A549 (cell line): ENCODE results near the gene DSCAML1. TPM values are rescaled to one million over a fixed set of nuclear protein-coding genes. Genes with fewer than 3 reads are reported as not detected.
A peak's percentile ranks its signal among the peaks of the same experiment; 100 is the strongest.

Source experiments
- ATAC-seq, 2 experiments: fragments of 200-7000 bp in 1 of 2; fragments of >200 bp in 1 of 2; cut with Nextera tagmentation in 1 of 2; cut with Tn5 transposase in 1 of 2; 3 replicates each; pipeline versions ENCODE4 v1.8.0 to v1.9.1; 2018 to 2020; ENCODE audit warnings: mild to moderate bottlenecking in 1 of 2, moderate library complexity in 1 of 2
- CTCF ChIA-PET: fragments of 300-600 bp; sonication (Branson Sonifier 250); formaldehyde crosslinking; extraction: SDS; loops from one replicate; lab custom pipeline; 2021; ENCODE audit warnings: antibody characterized with exemption, inconsistent platforms; lab: Yijun Ruan, JAX
- POLR2A ChIA-PET: fragments of 350-600 bp; formaldehyde crosslinking; extraction: SDS; loops from one replicate; lab custom pipeline; 2021; ENCODE audit warnings: antibody characterized with exemption, inconsistent platforms; lab: Yijun Ruan, JAX
- DNase-seq, 2 experiments: peaks; one replicate each; pipeline versions ENCODE4 v3.0.0 to v3.0.0-alpha.2; 2011 to 2016; ENCODE audit warnings: low read depth in 1 of 2, low spot score in 1 of 2
- FAIRE-seq: peaks from 2 replicates; lab custom pipeline; 2011; peaks lifted over from hg19 to GRCh38; lab: Jason Lieb, UNC
- H3K27ac ChIP-seq, 2 experiments: fragments of >200 bp; sonication (Bioruptor Twin); formaldehyde crosslinking; 3 replicates each; pipeline ENCODE4 v1.5.1; 2016 to 2017
- H3K4me1 ChIP-seq: fragments of >200 bp; sonication (Bioruptor Twin); formaldehyde crosslinking; 3 replicates; pipeline ENCODE4 v1.6.1; 2016
- H3K4me2 ChIP-seq: fragments of >200 bp; sonication (Bioruptor Twin); formaldehyde crosslinking; 3 replicates; pipeline ENCODE4 v1.6.1; 2016
- H3K4me3 ChIP-seq: fragments of >200 bp; sonication (Bioruptor Twin); formaldehyde crosslinking; 3 replicates; pipeline ENCODE4 v1.5.1; 2016
- H3K9me3 ChIP-seq: fragments of >200 bp; sonication (Bioruptor Twin); formaldehyde crosslinking; 3 replicates; pipeline ENCODE4 v1.6.1; 2016
- BCL3 ChIP-seq: fragments of >200 bp; sonication (Bioruptor Twin); formaldehyde crosslinking; IDR thresholded peaks from 3 replicates; pipeline ENCODE4 v1.6.1; 2016
- CBX2 ChIP-seq: fragments of 200-600 bp; sonication (generic); IDR thresholded peaks from 2 replicates; pipeline ENCODE4 v1.6.1; 2016; ENCODE audit warnings: low read depth, mild to moderate bottlenecking, borderline replicate concordance
- CHD2 ChIP-seq: fragments of 150-350 bp; IDR thresholded peaks from 2 replicates; pipeline ENCODE4 v1.6.1; 2014; ENCODE audit warnings: low read length; ENCODE audit not compliant: partially characterized antibody
- CHD4 ChIP-seq: fragments of 200-600 bp; sonication (generic); IDR thresholded peaks from 2 replicates; pipeline ENCODE4 v1.6.1; 2016; ENCODE audit warnings: antibody characterized with exemption, mild to moderate bottlenecking, borderline replicate concordance
- CTCF ChIP-seq: fragments of >200 bp; sonication (Bioruptor Twin); formaldehyde crosslinking; IDR thresholded peaks from 3 replicates; pipeline ENCODE4 v1.5.1; 2016
- EHMT2 ChIP-seq: fragments of 200-600 bp; sonication (generic); IDR thresholded peaks from 2 replicates; pipeline ENCODE4 v1.6.1; 2016; ENCODE audit warnings: antibody characterized with exemption, low read depth, mild to moderate bottlenecking, moderate library complexity
- EP300 ChIP-seq, 2 experiments: fragments of >200 bp; sonication (Bioruptor Twin); formaldehyde crosslinking; IDR thresholded peaks; 2 replicates in 1 of 2; 3 replicates in 1 of 2; pipeline ENCODE4 v1.6.1; 2016 to 2017
- FOSB ChIP-seq: fragments of 250-450 bp; sonication (Bioruptor Pico); IDR thresholded peaks from 2 replicates; pipeline ENCODE4 v1.5.0; 2020; ENCODE audit warnings: mild to moderate bottlenecking, moderate library complexity
- FOSL2 ChIP-seq, 2 experiments: fragments of 450-650 bp in 1 of 2; fragments of >200 bp in 1 of 2; sonication (Bioruptor Twin) in 1 of 2; formaldehyde crosslinking; IDR thresholded peaks; 2 replicates each; pipeline versions ENCODE4 v1.5.0 to v1.6.1; 2016 to 2020; ENCODE audit warnings: mild to moderate bottlenecking in 1 of 2, moderate library complexity in 1 of 2
- FOXS1 ChIP-seq: fragments of 250-450 bp; sonication (Bioruptor Pico); IDR thresholded peaks from 2 replicates; pipeline ENCODE4 v1.5.0; 2020; ENCODE audit warnings: mild to moderate bottlenecking, moderate library complexity
- HOXA7 ChIP-seq: fragments of 250-450 bp; sonication (Bioruptor Pico); IDR thresholded peaks from 2 replicates; pipeline ENCODE4 v1.5.0; 2020; ENCODE audit warnings: mild to moderate bottlenecking, moderate library complexity
- HOXB5 ChIP-seq: fragments of 250-450 bp; sonication (Bioruptor Pico); IDR thresholded peaks from 2 replicates; pipeline ENCODE4 v1.5.0; 2020; ENCODE audit warnings: mild to moderate bottlenecking, moderate library complexity
- MAFK ChIP-seq: fragments of 450-650 bp; IDR thresholded peaks from 2 replicates; pipeline ENCODE4 v1.6.1; 2014; ENCODE audit not compliant: partially characterized antibody
- MAZ ChIP-seq: fragments of 150-350 bp; IDR thresholded peaks from 2 replicates; pipeline ENCODE4 v1.6.1; 2014; ENCODE audit warnings: antibody characterized with exemption, low read depth, low read length, borderline replicate concordance
- MYC ChIP-seq: IDR thresholded peaks from 2 replicates; pipeline ENCODE4 v1.6.1; 2012; ENCODE audit warnings: mild to moderate bottlenecking, inconsistent platforms, low read length, improper control_type of control experiment, borderline replicate concordance
- NPAS2 ChIP-seq: fragments of 250-450 bp; sonication (Bioruptor Pico); IDR thresholded peaks from 2 replicates; pipeline ENCODE4 v1.8.0; 2022; ENCODE audit warnings: mild to moderate bottlenecking, moderate library complexity, borderline replicate concordance
- NR3C1 ChIP-seq: fragments of >200 bp; sonication (Bioruptor Twin); formaldehyde crosslinking; IDR thresholded peaks from 3 replicates; pipeline ENCODE4 v1.6.1; 2017
- PHF8 ChIP-seq: fragments of 200-600 bp; sonication (generic); IDR thresholded peaks from 2 replicates; pipeline ENCODE4 v1.6.1; 2016; ENCODE audit warnings: low read depth, mild to moderate bottlenecking, antibody characterized with exemption, moderate library complexity, borderline replicate concordance
- POLR2A ChIP-seq: IDR thresholded peaks from 2 replicates; pipeline ENCODE4 v1.6.1; 2012; ENCODE audit warnings: mild to moderate bottlenecking, low read length
- POLR2AphosphoS2 ChIP-seq: conservative IDR thresholded peaks from 2 replicates; pipeline ENCODE4 v1.6.1; 2012; ENCODE audit warnings: low read length, improper control_type of control experiment, inconsistent platforms
- RAD21 ChIP-seq, 2 experiments: fragments of >200 bp in 1 of 2; sonication (Bioruptor Twin) in 1 of 2; formaldehyde crosslinking in 1 of 2; IDR thresholded peaks in 1 of 2; conservative IDR thresholded peaks in 1 of 2; 2 replicates in 1 of 2; 3 replicates in 1 of 2; pipeline ENCODE4 v1.6.1; 2012 to 2018; ENCODE audit warnings: inconsistent platforms in 1 of 2
- RARB ChIP-seq: fragments of 250-450 bp; sonication (Bioruptor Pico); IDR thresholded peaks from 2 replicates; pipeline ENCODE4 v1.8.0; 2021; ENCODE audit warnings: mild to moderate bottlenecking, moderate library complexity
- RCOR1 ChIP-seq: fragments of 150-350 bp; IDR thresholded peaks from 2 replicates; pipeline ENCODE4 v1.6.1; 2014; ENCODE audit warnings: antibody characterized with exemption, low read length, low read depth
- RFX5 ChIP-seq: fragments of 450-650 bp; IDR thresholded peaks from 2 replicates; pipeline ENCODE4 v1.7.1; 2014; ENCODE audit warnings: antibody characterized with exemption, mild to moderate bottlenecking, moderate library complexity
- SMC3 ChIP-seq: fragments of >200 bp; sonication (Bioruptor Twin); formaldehyde crosslinking; IDR thresholded peaks from 3 replicates; pipeline ENCODE4 v1.6.1; 2018; ENCODE audit warnings: inconsistent platforms
- ZC3H11A ChIP-seq: fragments of 450-650 bp; IDR thresholded peaks from 2 replicates; pipeline ENCODE4 v1.6.1; 2014; ENCODE audit warnings: antibody characterized with exemption, mild to moderate bottlenecking
- ZFP36 ChIP-seq: fragments of 450-650 bp; IDR thresholded peaks from 2 replicates; pipeline ENCODE4 v1.6.1; 2014; ENCODE audit warnings: borderline replicate concordance; ENCODE audit not compliant: partially characterized antibody
- ZSCAN20 ChIP-seq: fragments of 250-450 bp; sonication (Bioruptor Pico); IDR thresholded peaks from 2 replicates; pipeline ENCODE4 v1.8.0; 2022; ENCODE audit warnings: mild to moderate bottlenecking, moderate library complexity
- WGBS: methylation state at CpG from one replicate; pipeline ENCODE4 v1.1.6; 2017; ENCODE audit errors: missing lambda C conversion rate; 5-methylcytosine and 5-hydroxymethylcytosine counted together
- polyA plus RNA-seq, 4 experiments: library from polyadenylated mRNA; depleted of rRNA in 3 of 4; stranded (reverse); fragments of >200 nt; fragmentation: RNase III in 1 of 4; extraction: RNeasy Plus Mini Kit Qiagen cat#74134 plus additional on column Dnase treatment in 1 of 4; gene quantifications; 2 replicates in 3 of 4; 3 replicates in 1 of 4; pipeline ENCODE4 v1.2.3, GENCODE V29; 2011 to 2017

Gene DSCAML1
- polyA plus RNA-seq, 2 of the 4 experiments (the other 2 are of a cell fraction) = 0.12 to 0.31 TPM

GRCh38 chr11:117809236-117810055 is 12.4 kb upstream of the DSCAML1 start (continued):
- no peak for TF ChIP-seq RFX5
- TF ChIP-seq RCOR1 = no peak

GRCh38 chr11:117808784-117809183 is 11.8 kb upstream of the DSCAML1 start:
- peak overlapping the region; percentile 62 to 81 for H3K27ac ChIP-seq
- TF ChIP-seq CHD4 (no peak), CHD2 (no peak), PHF8 (no peak), ZC3H11A (no peak), NR3C1 (no peak), EP300 (IDR thresholded peaks at IDR 0.05) (no peak), FOSL2 (IDR thresholded peaks at IDR 0.05) (no peak), FOSL2 (CRISPR knock-in tag; IDR thresholded peaks at IDR 0.05) (no peak), MYC (no peak), HOXB5 (CRISPR knock-in tag) (no peak), RFX5 (no peak), FOXS1 (CRISPR knock-in tag) (no peak), POLR2A (no peak), NPAS2 (CRISPR knock-in tag) (no peak), EHMT2 (no peak), CTCF (no peak), ZFP36 (no peak), RARB (CRISPR knock-in tag) (no peak), CBX2 (no peak), HOXA7 (no peak)
- TF ChIP-seq, all 56 proteins: peak for 0
- 63% methylated on average over 11 of the region's 12 CpGs for WGBS
- ATAC-seq (peak; percentile 53 to 60; a peak in 4 of 6 replicates), DNase-seq (peak in 1 of 2 experiments; percentile 44), FAIRE-seq (no peak)
- peaks cover 13% of the 10 kb centered on the region; the same call in 2 of the 3 replicates for H3K4me1 ChIP-seq
- H3K9me3 ChIP-seq = no peaks in the 10 kb centered on the region
- CTCF ChIA-PET = interaction anchor here (0.7 to 12.8 kb wide), 29 partner anchors 9 to 430 kb away, joined by 3 to 158 read pairs (median 3); no protein-coding TSS in a partner anchor
- POLR2A ChIA-PET = no interaction called here
- 0 out of 3 replicates have a peak overlapping the region, but pooled peaks have one; percentile 20 for H3K4me3 ChIP-seq
- H3K4me2 ChIP-seq = peak overlapping the region; percentile 83

DNA sequence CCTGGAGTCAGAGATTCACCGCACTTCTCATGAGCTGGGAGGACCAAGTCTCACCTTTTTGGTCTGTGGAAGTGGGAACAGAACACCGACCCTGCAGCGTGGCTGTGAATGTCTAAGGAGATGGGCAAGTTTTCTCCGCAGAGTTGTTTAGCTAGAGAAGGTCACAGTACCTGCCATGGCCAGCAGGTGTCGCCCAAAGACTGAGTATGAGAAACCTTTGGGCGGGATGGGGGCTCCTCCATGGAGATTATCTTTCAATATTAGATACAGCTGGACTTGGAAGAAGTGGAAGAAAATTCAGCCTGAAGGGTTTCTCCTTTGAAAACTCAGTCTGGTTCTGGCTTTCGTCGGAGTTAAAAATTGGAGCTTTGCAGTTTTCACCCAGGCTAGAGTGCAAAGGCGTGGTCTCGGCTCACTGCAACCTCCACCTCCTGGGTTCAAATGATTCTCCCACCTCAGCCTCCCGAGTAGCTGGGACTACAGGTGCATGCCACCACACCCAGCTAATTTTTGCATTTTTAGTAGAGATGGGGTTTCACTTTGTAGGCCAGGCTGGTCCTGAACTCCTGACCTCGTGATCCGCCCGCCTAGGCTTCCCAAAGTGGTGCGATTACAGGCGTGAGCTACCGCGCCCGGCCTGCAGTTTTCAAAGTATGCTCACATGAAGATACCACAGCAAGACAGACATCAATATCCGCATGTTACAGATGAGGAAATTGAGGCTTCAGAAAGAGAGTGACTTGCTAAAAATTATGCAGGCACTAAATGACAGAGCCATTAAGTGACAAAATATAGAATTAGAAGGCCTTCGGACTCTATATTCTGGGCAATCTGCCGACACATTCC is 10.7 kb upstream of the DSCAML1 start:
- no peak overlapping the region for H3K4me2 ChIP-seq
- no peaks in the 10 kb centered on the region for H3K9me3 ChIP-seq
- FAIRE-seq (no peak), ATAC-seq (peak in 1 of 2 experiments; percentile 57; a peak in 3 of 6 replicates), DNase-seq (peak; percentile 48 to 54)
- no peak overlapping the region; a peak in 1 of 6 replicates for H3K27ac ChIP-seq
- peaks cover 13% of the 10 kb centered on the region; the same call in 2 of the 3 replicates for H3K4me1 ChIP-seq
- 46% methylated on average over 14 of the region's 22 CpGs for WGBS
- POLR2A ChIA-PET = no interaction called here
- H3K4me3 ChIP-seq = no peak overlapping the region
- CTCF ChIA-PET = interaction anchor here (0.7 to 12.8 kb wide), 38 partner anchors 8 to 418 kb away, joined by 3 to 158 read pairs (median 4); partner anchors contain the start of gene FXYD6
- TF ChIP-seq FOSB (CRISPR knock-in tag) = no peak
- no peak for TF ChIP-seq ZSCAN20 (CRISPR knock-in tag)
- no peak for TF ChIP-seq MAZ
- peak; percentile 71 to 76 for TF ChIP-seq RAD21 (conservative IDR thresholded peaks at IDR 0.05 in 1 of 2, IDR thresholded peaks at IDR 0.05 in 1 of 2)
- TF ChIP-seq ZC3H11A = no peak
- TF ChIP-seq CTCF = peak; percentile 71
- TF ChIP-seq POLR2AphosphoS2 = no peak
- no peak for TF ChIP-seq RCOR1
- no peak for TF ChIP-seq FOSL2 (IDR thresholded peaks at IDR 0.05)
- TF ChIP-seq FOSL2 (CRISPR knock-in tag; IDR thresholded peaks at IDR 0.05) = no peak
- TF ChIP-seq MAFK = no peak
- TF ChIP-seq BCL3 = no peak
- peak; percentile 54 for TF ChIP-seq SMC3
